Neuronal stem cell (in vitro differentiated cells): Measurements from ENCODE around the gene PLEKHM3.

Experiments
- DNase-seq: peaks from one replicate; pipeline ENCODE4 v3.0.0-alpha.2; 2013; ENCODE audit warnings: low spot score
- H2AFZ ChIP-seq: one replicate; pipeline ENCODE4 v1.6.1; 2013; ENCODE audit warnings: mild to moderate bottlenecking, low read length, inconsistent platforms
- H2AK5ac ChIP-seq: 2 replicates; pipeline ENCODE4 v1.6.1; 2013; ENCODE audit warnings: low read depth, mild to moderate bottlenecking, inconsistent platforms, low read length, moderate library complexity, mixed read lengths
- H2BK120ac ChIP-seq: 2 replicates; pipeline ENCODE4 v1.6.1; 2013; ENCODE audit warnings: low read depth, mild to moderate bottlenecking, inconsistent platforms, low read length, moderate library complexity, mixed read lengths
- H2BK12ac ChIP-seq: one replicate; pipeline ENCODE4 v1.6.1; 2013; ENCODE audit warnings: low read length, inconsistent platforms
- H2BK15ac ChIP-seq: 2 replicates; pipeline ENCODE4 v1.6.1; 2013; ENCODE audit warnings: mild to moderate bottlenecking, low read length, inconsistent platforms, mixed read lengths
- H2BK5ac ChIP-seq: one replicate; pipeline ENCODE4 v1.6.1; 2013; ENCODE audit warnings: inconsistent platforms, mild to moderate bottlenecking, low read length, moderate library complexity
- H3K14ac ChIP-seq: one replicate; pipeline ENCODE4 v1.6.1; 2013; ENCODE audit warnings: low read length, inconsistent platforms
- H3K18ac ChIP-seq: 2 replicates; pipeline ENCODE4 v1.6.1; 2013; ENCODE audit warnings: low read length, inconsistent platforms
- H3K23ac ChIP-seq: 2 replicates; pipeline ENCODE4 v1.6.1; 2013; ENCODE audit warnings: low read depth, mild to moderate bottlenecking, mixed read lengths, low read length, inconsistent platforms; ENCODE audit not compliant: poor library complexity
- H3K27ac ChIP-seq: replicated peaks from 3 replicates; pipeline ENCODE4 v1.5.1; 2013; ENCODE audit warnings: low read length, inconsistent platforms
- H3K27me3 ChIP-seq, 3 experiments: 2 replicates each; pipeline ENCODE4 v1.6.1; 2013; ENCODE audit warnings: low read length in 3 of 3, mild to moderate bottlenecking in 2 of 3, inconsistent platforms in 1 of 3, low read depth in 1 of 3, mixed read lengths in 1 of 3, moderate library complexity in 1 of 3; ENCODE audit not compliant: control insufficient read depth in 3 of 3, insufficient read depth in 3 of 3
- H3K36me3 ChIP-seq, 2 donors: replicated peaks in 1 of 2; 2 replicates each; pipeline ENCODE4 v1.6.1; 2013; ENCODE audit warnings: low read length in 2 of 2; ENCODE audit not compliant: control insufficient read depth in 2 of 2, insufficient read depth in 2 of 2
- H3K4ac ChIP-seq: 2 replicates; pipeline ENCODE4 v1.6.1; 2013; ENCODE audit warnings: inconsistent platforms, mild to moderate bottlenecking, low read length, moderate library complexity
- H3K4me1 ChIP-seq, 2 donors: 1 replicate in 1 of 2; 2 replicates in 1 of 2; pipeline ENCODE4 v1.6.1; 2013; ENCODE audit warnings: low read length in 2 of 2, low read depth in 1 of 2; ENCODE audit not compliant: control insufficient read depth in 2 of 2, insufficient read depth in 1 of 2
- H3K4me2 ChIP-seq: one replicate; pipeline ENCODE4 v1.6.1; 2013; ENCODE audit warnings: mild to moderate bottlenecking, low read length, inconsistent platforms; ENCODE audit not compliant: insufficient read depth, poor library complexity, severe bottlenecking
- H3K4me3 ChIP-seq, 2 donors: 2 replicates each; pipeline ENCODE4 v1.5.1; 2013; ENCODE audit warnings: low read length in 2 of 2, mild to moderate bottlenecking in 2 of 2, inconsistent platforms in 1 of 2, moderate library complexity in 1 of 2
- H3K79me1 ChIP-seq: one replicate; pipeline ENCODE4 v1.6.1; 2013; ENCODE audit warnings: low read depth, mild to moderate bottlenecking, inconsistent platforms, low read length, moderate library complexity
- H3K9ac ChIP-seq: one replicate; pipeline ENCODE4 v1.6.1; 2013; ENCODE audit warnings: mild to moderate bottlenecking, low read depth, low read length, inconsistent platforms; ENCODE audit not compliant: poor library complexity
- H3K9me3 ChIP-seq, 2 donors: replicated peaks in 1 of 2; 2 replicates each; pipeline versions ENCODE3 to v1.6.1; 2013; ENCODE audit warnings: low read length in 2 of 2, mild to moderate bottlenecking in 2 of 2, inconsistent platforms in 1 of 2, low read depth in 1 of 2, mixed read lengths in 1 of 2, moderate library complexity in 1 of 2; ENCODE audit not compliant: control insufficient read depth in 2 of 2, insufficient read depth in 1 of 2
- H4K8ac ChIP-seq: one replicate; pipeline ENCODE4 v1.6.1; 2013; ENCODE audit warnings: low read depth, mild to moderate bottlenecking, inconsistent platforms, low read length, moderate library complexity
- H4K91ac ChIP-seq: one replicate; pipeline ENCODE4 v1.6.1; 2013; ENCODE audit warnings: low read length, low read depth, mild to moderate bottlenecking, inconsistent platforms; ENCODE audit not compliant: poor library complexity
- WGBS, 2 donors: extraction: QIAGEN DNeasy Blood & Tissue Kit; methylation state at CpG; one replicate each; pipeline ENCODE4 v1.1.7; 2013; ENCODE audit warnings: missing lambda C conversion rate in 2 of 2, mixed read lengths in 1 of 2; ENCODE audit not compliant: insufficient read length in 2 of 2, insufficient replicate concordance in 1 of 2; ENCODE audit errors: extremely low coverage in 2 of 2; 5-methylcytosine and 5-hydroxymethylcytosine counted together

PLEKHM3 gene

DNA sequence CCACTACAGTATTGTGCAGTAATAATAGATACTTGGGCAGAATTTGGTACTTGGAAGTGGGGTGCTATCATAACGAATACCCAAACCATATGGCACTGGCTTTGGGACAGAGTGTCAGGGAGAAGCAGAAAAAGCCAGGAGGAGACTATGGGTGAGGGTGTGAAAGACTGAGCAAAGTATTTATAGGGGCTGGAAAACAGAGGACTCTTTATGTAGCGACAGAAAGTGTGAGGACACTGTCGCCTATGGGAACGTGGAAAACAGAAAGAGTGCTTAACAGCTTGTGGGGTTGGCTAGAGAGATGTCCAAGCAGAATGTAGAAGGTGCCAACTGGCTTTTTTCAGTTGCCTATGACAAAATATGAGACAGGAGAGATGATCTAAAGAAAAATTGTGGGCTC, 40.7 kb upstream of the PLEKHM3 start:
- Histone ChIP-seq H3K4me2 (no peak overlapping the region), H2BK5ac (no peak overlapping the region), H3K9ac (no peak overlapping the region), H2AK5ac (no peak overlapping the region), H2AFZ (no peak overlapping the region), H4K91ac (no peak overlapping the region), H3K36me3 (no peaks in the 10 kb centered on the region), H3K18ac (no peak overlapping the region), H3K14ac (no peak overlapping the region), H3K4me1 (peaks cover 0 to 7% of the 10 kb centered on the region in 2 donors), H2BK120ac (no peak overlapping the region), H3K79me1 (no peaks in the 10 kb centered on the region), H2BK12ac (no peak overlapping the region), H4K8ac (no peak overlapping the region), H3K4ac (no peak overlapping the region), H3K27me3 (no peaks in the 10 kb centered on the region), H2BK15ac (no peak overlapping the region), H3K9me3 (no peaks in the 10 kb centered on the region), H3K23ac (no peak overlapping the region), H3K4me3 (no peak overlapping the region), H3K27ac (no peak overlapping the region)
- DNase-seq = no peak
- WGBS, 2 donors = no CpG with 5 or more reads among the region's 4 CpGs

DNA sequence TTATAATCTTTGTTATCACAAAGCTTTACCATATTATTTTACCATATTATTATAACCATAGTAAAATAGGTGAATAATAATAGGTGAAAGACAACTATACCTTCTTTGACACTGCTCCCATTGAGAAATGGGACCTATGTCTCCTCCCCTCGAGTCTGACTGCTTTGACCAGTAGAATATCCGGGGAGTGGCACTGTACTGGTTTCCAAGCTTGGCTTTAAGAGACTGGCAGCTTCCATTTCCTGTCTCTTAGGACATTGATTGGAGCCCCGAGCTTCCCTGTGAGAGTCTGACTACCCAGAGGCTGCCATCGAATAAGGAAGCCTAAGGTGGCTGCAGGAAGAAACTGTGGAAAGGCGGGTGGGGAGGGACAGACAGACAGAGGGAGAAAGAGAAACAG, 40.1 kb upstream of the PLEKHM3 start:
- Histone ChIP-seq H3K23ac (no peak overlapping the region), H3K9me3 (no peaks in the 10 kb centered on the region), H2AK5ac (no peak overlapping the region), H2BK5ac (no peak overlapping the region), H3K79me1 (no peaks in the 10 kb centered on the region), H2AFZ (no peak overlapping the region), H3K27me3 (no peaks in the 10 kb centered on the region), H3K4me3 (no peak overlapping the region), H3K4me2 (no peak overlapping the region), H3K4me1 (peaks cover 0 to 7% of the 10 kb centered on the region in 2 donors), H3K27ac (no peak overlapping the region), H4K91ac (no peak overlapping the region), H3K4ac (no peak overlapping the region), H2BK12ac (no peak overlapping the region), H3K9ac (no peak overlapping the region), H3K14ac (no peak overlapping the region), H3K36me3 (no peaks in the 10 kb centered on the region), H2BK15ac (no peak overlapping the region), H3K18ac (no peak overlapping the region), H4K8ac (no peak overlapping the region), H2BK120ac (no peak overlapping the region)
- WGBS, 2 donors = no CpG with 5 or more reads among the region's 5 CpGs
- no peak for DNase-seq

DNA sequence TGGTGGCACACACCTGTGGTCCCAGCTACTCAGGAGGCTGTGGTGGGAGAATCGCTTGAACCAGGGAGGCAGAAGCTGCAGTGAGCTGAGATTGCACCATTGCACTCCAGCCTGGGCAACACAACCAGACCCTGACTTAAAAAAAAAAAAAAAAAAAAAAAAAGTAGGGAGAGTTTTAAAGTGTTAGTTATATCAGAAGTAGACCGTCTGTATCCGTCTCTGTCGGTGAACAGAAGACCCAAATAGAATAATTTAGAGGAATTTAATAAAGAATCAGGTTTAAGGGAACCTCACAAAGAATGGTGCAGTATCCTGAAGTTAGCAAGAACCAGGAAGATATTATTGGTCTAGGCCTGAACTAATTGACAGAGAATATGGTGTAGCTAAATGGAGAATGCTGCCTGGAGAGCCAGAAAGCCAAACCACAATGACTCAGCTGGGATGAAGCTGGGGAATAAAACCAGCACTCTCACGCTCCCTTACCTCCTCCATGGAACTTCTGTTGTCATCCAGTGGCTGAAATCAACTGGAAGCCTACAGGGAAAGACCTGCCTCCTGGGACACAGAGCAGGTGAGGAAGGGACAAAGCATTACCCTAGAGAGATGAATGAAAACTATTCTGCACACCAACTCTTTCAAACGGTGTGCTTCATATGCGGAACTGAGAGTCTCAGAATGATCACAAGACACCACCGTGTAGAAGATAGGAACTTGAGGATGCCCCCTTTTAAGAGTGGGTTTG, 39.1 kb upstream of the PLEKHM3 start:
- no peak overlapping the region for H3K4me3 ChIP-seq
- H3K4me2 ChIP-seq = no peak overlapping the region
- H4K8ac ChIP-seq = no peak overlapping the region
- no CpG with 5 or more reads among the region's 8 CpGs for WGBS, 2 donors
- H3K14ac ChIP-seq = no peak overlapping the region
- H3K4me1 ChIP-seq = peaks cover 0 to 7% of the 10 kb centered on the region in 2 donors
- no peaks in the 10 kb centered on the region for H3K36me3 ChIP-seq
- H3K4ac ChIP-seq = no peak overlapping the region
- H2BK15ac ChIP-seq = no peak overlapping the region
- H3K9ac ChIP-seq = no peak overlapping the region
- no peak for DNase-seq
- no peaks in the 10 kb centered on the region for H3K79me1 ChIP-seq
- no peak overlapping the region for H3K18ac ChIP-seq
- H3K27ac ChIP-seq = no peak overlapping the region
- H2BK5ac ChIP-seq = no peak overlapping the region
- H2BK120ac ChIP-seq = no peak overlapping the region
- H2BK12ac ChIP-seq = no peak overlapping the region
- no peak overlapping the region for H4K91ac ChIP-seq
- H2AK5ac ChIP-seq = no peak overlapping the region
- H3K27me3 ChIP-seq = no peaks in the 10 kb centered on the region
- no peak overlapping the region for H2AFZ ChIP-seq
- no peaks in the 10 kb centered on the region for H3K9me3 ChIP-seq
- no peak overlapping the region for H3K23ac ChIP-seq

DNA sequence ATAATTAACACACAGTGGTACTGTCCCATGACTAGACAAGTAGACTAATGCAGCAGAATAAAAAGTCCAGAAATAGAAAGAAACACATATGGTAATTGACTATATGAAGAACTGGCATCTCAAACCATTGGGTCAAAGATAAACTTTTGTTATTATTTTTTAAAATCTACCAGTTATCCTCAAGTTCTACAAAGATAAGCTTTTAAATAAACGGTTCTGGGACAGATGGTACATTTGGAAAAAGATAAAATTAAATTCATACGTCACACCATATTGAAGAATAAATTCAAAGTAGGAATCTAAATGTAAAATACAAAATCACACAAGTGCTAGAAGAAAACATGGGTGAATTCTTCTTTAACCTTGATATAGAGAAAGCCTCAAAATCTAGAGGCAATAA, 37.6 kb upstream of the PLEKHM3 start:
- Histone ChIP-seq H3K4ac (no peak overlapping the region), H3K9me3 (no peaks in the 10 kb centered on the region), H2AFZ (no peak overlapping the region), H4K91ac (no peak overlapping the region), H3K4me3 (no peak overlapping the region), H3K27me3 (no peaks in the 10 kb centered on the region), H2BK120ac (no peak overlapping the region), H3K27ac (no peak overlapping the region), H2AK5ac (no peak overlapping the region), H3K4me2 (no peak overlapping the region), H3K14ac (no peak overlapping the region), H3K36me3 (no peaks in the 10 kb centered on the region), H3K23ac (no peak overlapping the region), H2BK5ac (no peak overlapping the region), H2BK15ac (no peak overlapping the region), H2BK12ac (no peak overlapping the region), H3K79me1 (no peaks in the 10 kb centered on the region), H4K8ac (no peak overlapping the region), H3K18ac (no peak overlapping the region), H3K4me1 (peaks cover 0 to 7% of the 10 kb centered on the region in 2 donors), H3K9ac (no peak overlapping the region)
- DNase-seq = no peak
- no CpG with 5 or more reads among the region's 2 CpGs for WGBS, 2 donors
